Measurements from ENCODE around the gene LAMA2. TPM values are rescaled to one million over a fixed set of nuclear protein-coding genes. Genes with fewer than 3 reads are reported as not detected.

LAMA2 gene
- total RNA-seq, 1 donor from 2014 or later = 54.0 TPM

- H3K9me3 Mint-ChIP-seq = no peaks in the 10 kb centered on the region
- H3K36me3 Mint-ChIP-seq = no peaks in the 10 kb centered on the region
- TF ChIP-seq CTCF (conservative IDR thresholded peaks at IDR 0.05) = no peak
- H3K27ac Mint-ChIP-seq = no peak overlapping the region
- peaks cover 20% of the 10 kb centered on the region for H3K4me1 Mint-ChIP-seq (ENCODE audit: unreplicated experiment)
- no peak for DNase-seq (ENCODE audit: extremely low spot score, unreplicated experiment)
- no peak overlapping the region for H3K4me3 Mint-ChIP-seq
- H3K27me3 Mint-ChIP-seq = no peaks in the 10 kb centered on the region
Measured at GRCh38 chr6:129130106-129130505, 247.2 kb downstream of the LAMA2 start.

DNA sequence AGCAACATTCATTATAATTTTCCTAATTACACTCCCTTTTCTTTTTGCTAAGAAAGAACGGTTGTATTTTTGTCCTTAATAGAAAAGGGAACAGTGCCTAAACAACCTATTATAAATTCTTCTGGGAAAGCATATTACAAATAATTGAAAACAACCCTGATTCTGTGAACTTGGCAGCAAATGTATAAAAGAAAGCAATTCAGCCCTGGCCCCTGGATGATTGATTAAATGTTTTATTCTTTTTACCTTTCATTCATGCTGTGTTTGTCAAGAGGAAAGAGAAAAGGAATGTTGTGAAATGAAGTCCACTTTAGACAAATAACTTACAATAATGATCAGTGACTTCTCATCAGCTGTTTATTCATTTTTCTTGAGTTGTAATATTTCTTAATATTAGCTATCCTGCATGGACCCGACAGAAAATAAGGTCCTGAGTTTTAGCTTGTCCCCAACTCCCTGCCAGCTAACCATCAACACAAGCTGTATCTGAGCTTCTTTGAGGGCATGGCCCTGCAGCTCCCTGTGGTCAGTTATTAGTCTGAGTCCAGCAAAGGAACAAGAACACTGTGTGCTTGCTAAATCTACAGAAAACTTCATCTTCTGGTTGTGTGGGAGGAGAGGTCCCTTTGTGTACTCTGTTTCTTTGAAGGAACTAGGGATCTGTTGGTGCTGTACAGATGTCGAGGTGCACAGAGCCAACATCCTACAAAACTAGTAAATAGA lies 248.2 kb downstream of the LAMA2 start:
- H3K36me3 Mint-ChIP-seq = no peaks in the 10 kb centered on the region
- no peak for DNase-seq (ENCODE audit: extremely low spot score, unreplicated experiment)
- no peak for TF ChIP-seq CTCF (conservative IDR thresholded peaks at IDR 0.05)
- H3K9me3 Mint-ChIP-seq = no peaks in the 10 kb centered on the region
- H3K4me1 Mint-ChIP-seq (ENCODE audit: unreplicated experiment) = peaks cover 16% of the 10 kb centered on the region
- H3K27me3 Mint-ChIP-seq = no peaks in the 10 kb centered on the region
- H3K27ac Mint-ChIP-seq = no peak overlapping the region
- no peak overlapping the region for H3K4me3 Mint-ChIP-seq

- H3K27ac Mint-ChIP-seq = no peak overlapping the region
Measured at GRCh38 chr6:129133770-129134192, 250.8 kb downstream of the LAMA2 start.

GRCh38 chr6:129134535-129134934 lies 251.6 kb downstream of the LAMA2 start:
- Mint-ChIP-seq H3K4me3 (no peak overlapping the region), H3K4me1 (ENCODE audit: unreplicated experiment) (peaks cover 16% of the 10 kb centered on the region), H3K27ac (no peak overlapping the region), H3K27me3 (no peaks in the 10 kb centered on the region), H3K9me3 (no peaks in the 10 kb centered on the region), H3K36me3 (no peaks in the 10 kb centered on the region)
- no peak for TF ChIP-seq CTCF (conservative IDR thresholded peaks at IDR 0.05)
- DNase-seq (ENCODE audit: extremely low spot score, unreplicated experiment) = no peak

More at GRCh38 chr6:129133770-129134192, 250.8 kb downstream of the LAMA2 start:
- no peak for DNase-seq (ENCODE audit: extremely low spot score, unreplicated experiment)
- TF ChIP-seq CTCF (conservative IDR thresholded peaks at IDR 0.05) = no peak
- Mint-ChIP-seq H3K9me3 (no peaks in the 10 kb centered on the region), H3K36me3 (no peaks in the 10 kb centered on the region), H3K4me3 (no peak overlapping the region), H3K27me3 (no peaks in the 10 kb centered on the region), H3K4me1 (ENCODE audit: unreplicated experiment) (peaks cover 16% of the 10 kb centered on the region)

GRCh38 chr6:129135451-129135850 lies 252.5 kb downstream of the LAMA2 start:
- Mint-ChIP-seq H3K9me3 (no peaks in the 10 kb centered on the region), H3K4me3 (no peak overlapping the region), H3K4me1 (ENCODE audit: unreplicated experiment) (peaks cover 13% of the 10 kb centered on the region), H3K27ac (no peak overlapping the region), H3K27me3 (no peaks in the 10 kb centered on the region), H3K36me3 (no peaks in the 10 kb centered on the region)
- DNase-seq (ENCODE audit: extremely low spot score, unreplicated experiment) = no peak
- TF ChIP-seq CTCF (conservative IDR thresholded peaks at IDR 0.05) = no peak

All from type B pancreatic cell (in vitro differentiated cells).